GM18870 (cell line): ENCODE data around the gene GPBP1.
"Not testable (repeated sequence)": the region's sequence is repeated elsewhere in the genome, so short reads cannot be mapped to it uniquely, and the experiment has no call there.

Experiments used
- ATAC-seq: cut with Tn5 transposase; IDR thresholded peaks from one replicate; pipeline ENCODE4 v1.9.1; 2021; ENCODE audit warnings: moderate library complexity; ENCODE audit not compliant: unreplicated experiment

Gene GPBP1, protein sequence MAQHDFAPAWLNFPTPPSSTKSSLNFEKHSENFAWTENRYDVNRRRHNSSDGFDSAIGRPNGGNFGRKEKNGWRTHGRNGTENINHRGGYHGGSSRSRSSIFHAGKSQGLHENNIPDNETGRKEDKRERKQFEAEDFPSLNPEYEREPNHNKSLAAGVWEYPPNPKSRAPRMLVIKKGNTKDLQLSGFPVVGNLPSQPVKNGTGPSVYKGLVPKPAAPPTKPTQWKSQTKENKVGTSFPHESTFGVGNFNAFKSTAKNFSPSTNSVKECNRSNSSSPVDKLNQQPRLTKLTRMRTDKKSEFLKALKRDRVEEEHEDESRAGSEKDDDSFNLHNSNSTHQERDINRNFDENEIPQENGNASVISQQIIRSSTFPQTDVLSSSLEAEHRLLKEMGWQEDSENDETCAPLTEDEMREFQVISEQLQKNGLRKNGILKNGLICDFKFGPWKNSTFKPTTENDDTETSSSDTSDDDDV

DNA sequence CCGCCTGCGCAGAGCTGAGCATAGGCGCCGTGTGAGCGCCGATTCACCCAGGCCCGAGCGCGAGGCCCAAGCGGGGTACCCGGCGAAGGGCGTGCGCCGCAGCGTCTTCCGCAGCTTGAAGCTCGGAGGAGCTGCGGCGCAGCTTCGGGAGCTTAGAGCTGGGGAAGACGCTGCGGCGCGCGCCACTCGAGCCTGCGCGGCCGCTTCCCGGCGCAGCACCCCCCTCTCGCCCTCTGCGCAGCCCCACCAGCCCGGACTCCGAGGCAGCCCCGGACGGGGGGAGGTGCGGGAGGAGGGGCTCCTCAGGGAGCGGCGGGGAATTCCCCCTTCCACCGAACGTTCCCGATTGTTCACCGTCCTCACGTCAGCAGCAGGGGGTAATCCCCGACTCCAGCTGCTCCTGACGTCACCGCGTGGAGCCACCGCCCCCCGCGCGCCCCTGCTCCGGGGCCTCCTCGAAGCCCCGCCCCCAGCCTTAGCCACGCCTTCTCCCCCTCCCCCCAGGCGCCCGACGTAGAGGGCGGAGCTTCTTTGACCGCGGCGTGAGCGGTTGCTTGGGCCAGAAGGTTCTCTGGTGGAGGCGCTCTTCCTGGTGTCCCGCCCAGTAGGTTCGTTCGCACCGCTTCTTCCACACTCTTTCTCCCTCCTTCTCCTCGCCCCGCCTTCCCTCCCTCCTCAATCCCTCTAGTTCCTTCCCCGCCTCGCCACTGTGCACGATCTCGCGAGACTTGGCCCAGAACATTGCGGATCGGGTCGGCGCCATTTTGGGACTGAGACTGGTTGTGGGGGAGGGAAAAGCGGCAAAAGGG lies at the start of gene GPBP1:
Gene GPBP1, plus strand, starts transcription at position 741 of the 809 bp plus-strand sequence. CDS start 40,072 bp downstream, outside the sequence.
- peak; percentile 73 for ATAC-seq

DNA sequence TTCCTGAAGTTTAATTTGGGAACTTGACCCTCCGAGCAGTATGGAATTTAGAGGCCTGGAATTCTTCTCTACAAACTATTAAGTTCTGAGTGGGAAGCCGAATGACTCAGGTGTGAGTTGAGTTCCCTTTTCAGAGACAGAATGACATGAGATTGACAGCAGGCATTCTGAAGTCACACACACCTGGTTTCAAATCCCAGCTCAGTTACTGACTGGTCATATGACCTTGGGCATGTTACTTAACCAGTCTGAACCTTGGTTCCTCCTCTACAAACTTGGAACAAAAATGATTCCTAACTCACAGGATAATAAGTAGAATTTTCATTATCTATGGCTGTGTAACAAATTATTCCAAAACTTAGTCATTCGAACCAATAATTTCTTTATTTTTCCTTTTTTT lies 45.5 kb upstream of the GPBP1 start:
- ATAC-seq = no peak

DNA sequence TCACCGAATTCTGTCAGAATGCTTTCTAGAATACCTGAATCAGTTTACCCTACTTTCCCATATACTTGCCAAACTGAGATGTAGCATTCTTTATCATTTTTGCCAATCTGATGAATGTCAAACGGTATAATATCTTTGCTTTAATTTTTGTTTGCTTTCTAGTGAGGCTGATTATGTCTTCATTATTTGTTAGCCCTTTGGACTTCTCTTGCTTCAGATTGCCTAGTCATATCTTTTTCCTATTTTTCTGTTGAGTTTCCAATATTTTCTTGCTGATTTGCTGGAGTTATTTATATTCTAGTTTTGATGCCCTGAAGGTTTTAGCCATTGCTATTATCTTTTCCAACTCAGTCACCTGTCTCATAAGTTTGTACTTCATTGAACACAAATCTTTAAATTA lies 40.3 kb upstream of the GPBP1 start:
- no peak for ATAC-seq

DNA sequence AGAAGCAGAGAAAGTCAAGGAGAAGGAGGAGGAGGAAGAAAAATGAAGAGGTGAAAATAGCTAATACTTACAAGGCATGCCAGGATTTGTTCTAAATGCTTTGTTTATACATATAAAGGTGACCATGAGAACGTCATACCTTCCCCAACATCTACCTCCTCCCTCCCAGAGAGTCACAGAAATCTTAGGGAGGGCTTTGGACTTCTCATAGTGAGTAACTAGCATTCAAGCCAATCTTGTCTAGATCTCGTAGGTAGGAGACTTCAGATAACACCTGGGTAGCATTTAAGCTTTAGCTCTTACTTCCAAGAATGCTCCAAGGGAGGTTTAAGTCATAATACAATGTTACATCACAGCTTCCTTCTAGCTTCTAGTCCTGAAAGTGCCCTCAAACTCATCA lies 36.5 kb upstream of the GPBP1 start:
- ATAC-seq = no peak

DNA sequence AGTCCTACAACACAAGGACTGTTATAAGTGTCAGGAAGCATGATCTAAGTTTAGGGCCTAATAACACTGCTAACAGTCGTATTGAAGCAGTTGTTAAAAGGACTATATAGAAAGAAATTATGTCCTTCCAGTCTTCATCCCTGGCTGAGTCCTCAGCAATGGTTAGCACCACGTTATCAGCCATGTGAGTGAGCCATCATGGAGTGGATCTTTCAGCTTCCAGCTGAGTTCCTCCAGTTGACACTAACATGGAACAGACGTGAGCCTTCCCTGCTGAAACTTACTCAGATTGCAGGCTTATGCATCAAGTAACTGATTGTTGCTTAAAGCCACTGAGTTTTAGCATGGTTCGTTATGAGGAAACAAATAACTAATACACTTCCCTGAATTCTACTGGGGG lies 21.5 kb upstream of the GPBP1 start:
- ATAC-seq = no peak

DNA sequence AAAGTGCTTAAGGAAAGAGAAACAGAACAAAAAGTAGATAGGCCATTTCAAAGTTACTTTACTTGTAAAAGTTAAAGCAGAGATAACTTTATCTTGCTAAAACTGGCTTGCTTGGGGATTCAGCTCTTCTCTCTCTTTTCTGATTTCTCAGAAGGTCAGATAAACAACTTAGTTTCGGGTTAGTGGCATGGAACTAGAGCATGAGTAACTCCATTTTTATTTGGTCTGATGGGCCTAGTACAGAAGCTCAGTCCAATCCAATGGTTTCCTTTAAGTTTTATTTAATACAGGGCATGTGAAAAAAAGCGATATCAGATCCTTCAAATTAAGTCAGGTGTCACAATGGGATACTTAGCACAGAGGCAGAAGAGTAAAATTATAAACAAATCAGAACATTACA lies 18.8 kb upstream of the GPBP1 start:
- no peak for ATAC-seq

DNA sequence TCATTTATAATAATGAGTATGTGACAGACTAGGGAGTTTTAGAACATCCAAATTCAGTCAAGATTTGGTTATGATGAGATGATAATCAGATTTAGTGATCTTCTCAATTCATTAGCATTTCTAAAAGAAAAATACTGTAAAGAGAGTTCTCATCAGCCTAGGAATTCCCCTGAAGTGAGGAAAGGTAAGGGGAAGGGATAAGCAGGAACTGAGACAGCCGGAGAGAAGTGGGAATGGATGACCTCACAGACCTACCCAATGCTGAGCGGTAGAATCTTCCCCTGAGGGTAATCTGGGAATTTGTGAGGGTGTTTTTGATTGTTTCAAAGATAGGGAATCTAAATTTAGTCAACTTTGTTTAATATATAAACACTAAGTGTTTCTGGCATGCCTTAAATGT lies 16.7 kb upstream of the GPBP1 start:
- ATAC-seq = no peak

DNA sequence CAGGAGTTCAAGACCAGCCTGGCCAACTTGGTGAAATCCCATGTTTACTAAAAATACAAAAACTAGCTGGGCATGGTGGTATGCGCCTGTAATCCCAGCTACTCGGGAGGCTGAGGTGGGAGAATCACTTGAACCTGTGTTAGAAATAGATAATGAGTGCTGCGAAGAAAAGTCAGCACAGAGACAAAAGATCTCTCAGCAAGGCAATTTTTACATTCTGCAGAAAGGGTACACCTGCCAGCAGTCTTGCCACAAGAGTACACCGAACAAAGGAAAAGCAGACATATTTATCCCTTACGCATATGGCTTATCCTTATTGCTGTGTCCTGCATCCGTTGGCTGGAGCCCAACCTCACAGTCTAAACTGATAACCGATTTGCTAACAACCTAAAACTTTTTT lies 16.2 kb upstream of the GPBP1 start:
- no peak for ATAC-seq

DNA sequence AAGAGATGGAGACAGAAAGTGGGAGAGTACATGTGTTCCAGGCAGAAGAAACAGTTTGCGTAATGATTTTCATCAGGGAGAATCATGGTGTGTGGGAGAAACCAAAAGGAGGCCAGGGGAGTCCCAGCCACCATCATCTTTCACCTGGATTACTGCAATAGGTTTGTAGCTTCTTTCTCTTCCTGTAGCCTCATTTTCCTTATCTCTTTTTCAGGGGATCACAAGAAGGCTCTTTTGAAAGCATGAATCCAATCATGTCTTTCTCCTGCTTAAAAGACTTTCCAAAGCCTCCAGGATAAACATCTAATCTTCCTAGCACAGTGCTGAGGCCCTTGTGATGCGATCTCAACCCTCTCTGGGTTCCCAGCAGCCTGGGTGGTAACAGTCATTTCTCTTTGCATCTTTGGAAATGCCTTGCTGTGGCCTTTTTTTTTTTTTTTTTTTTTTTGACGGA lies 10.3 kb upstream of the GPBP1 start:
- ATAC-seq = no peak

DNA sequence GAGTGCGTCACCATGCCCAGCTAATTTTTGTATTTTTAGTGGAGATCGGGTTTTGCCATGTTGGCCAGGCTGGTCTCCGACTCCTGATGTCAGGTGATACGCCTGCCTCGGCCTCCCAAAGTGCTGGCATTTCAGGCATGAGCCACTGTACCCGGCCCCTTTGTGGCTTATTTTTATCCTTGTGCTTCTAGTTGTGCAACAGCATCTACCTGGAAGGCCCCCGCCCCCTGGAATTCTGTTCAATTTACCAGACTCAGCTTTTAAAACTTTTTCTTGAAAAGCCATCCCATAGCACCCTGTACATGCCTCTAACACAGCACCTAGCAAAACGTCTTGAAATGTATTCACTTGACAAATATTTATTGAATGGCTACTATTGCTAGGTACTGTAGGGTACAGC lies 9.7 kb upstream of the GPBP1 start:
- no peak for ATAC-seq

DNA sequence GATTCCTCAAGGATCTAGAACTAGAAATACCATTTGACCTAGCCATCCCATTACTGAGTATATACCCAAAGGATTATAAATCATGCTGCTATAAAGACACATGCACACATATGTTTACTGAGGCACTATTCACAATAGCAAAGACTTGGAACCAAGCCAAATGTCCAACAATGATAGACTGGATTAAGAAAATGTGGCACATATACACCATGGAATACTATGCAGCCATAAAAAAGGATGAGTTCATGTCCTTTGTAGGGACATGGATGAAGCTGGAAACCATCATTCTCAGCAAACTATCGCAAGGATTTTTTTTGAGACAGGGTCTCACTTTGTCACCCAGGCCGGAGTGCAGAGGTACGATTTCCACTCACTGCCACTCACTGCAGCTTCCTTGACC lies 8.7 kb upstream of the GPBP1 start:
- ATAC-seq = not testable (repeated sequence)

DNA sequence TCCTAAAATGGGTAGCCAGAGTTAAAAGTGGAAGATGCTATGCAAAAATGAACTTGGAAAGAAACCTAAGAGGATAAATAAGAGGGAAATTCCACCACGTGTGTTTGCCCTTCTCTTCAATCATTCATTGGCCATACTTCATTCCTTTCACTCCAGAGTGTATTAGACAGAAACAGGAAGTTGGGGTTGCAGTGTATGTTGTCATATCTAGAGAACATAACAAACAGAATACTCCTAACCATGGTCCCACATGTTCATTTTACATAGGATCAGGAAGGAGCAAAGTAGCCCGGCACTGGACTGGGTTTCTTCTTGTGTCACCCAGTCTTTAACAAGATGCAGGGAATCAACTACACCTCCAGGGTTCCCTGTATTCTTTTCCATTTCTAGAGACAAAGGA lies 7.6 kb upstream of the GPBP1 start:
- ATAC-seq = peak; percentile 70

DNA sequence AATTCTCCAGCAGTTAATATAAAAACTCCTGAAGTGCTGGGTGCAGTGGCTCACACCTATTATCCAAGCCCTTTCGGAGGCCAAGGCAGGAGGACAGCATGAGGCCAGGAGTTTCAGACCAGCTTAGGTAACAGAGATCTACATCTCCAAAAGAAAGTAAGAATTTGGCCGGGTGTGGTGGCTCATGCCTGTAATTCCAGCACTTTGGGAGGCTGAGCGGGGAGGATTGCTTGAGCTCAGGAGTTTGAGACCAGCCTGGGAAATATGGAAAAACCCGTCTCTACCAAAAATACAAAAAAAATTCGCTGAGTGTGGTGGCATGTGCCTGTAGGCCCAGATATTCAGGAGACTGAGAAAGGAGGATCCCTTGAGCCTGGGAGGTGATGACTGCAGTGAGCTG lies 6.7 kb upstream of the GPBP1 start:
- ATAC-seq = no peak

DNA sequence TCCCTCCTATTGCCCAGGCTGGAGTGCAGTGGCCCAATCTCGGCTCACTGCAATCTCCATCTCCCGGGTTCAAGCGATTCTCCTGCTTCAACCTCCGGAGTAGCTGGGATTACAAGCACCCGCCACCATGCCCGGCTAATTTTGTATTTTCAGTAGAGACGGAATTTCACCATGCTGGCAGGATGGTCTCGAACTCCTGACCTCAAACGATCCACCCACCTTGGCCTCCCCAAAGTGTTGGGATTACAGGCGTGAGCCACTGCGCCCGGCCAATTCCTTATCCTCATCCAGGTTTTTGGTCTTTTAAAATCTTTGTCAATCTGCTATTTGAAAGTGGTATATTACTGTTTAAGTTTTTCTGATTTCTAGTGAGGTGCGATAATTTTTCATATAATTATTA lies 3.7 kb upstream of the GPBP1 start:
- not testable (repeated sequence) for ATAC-seq

DNA sequence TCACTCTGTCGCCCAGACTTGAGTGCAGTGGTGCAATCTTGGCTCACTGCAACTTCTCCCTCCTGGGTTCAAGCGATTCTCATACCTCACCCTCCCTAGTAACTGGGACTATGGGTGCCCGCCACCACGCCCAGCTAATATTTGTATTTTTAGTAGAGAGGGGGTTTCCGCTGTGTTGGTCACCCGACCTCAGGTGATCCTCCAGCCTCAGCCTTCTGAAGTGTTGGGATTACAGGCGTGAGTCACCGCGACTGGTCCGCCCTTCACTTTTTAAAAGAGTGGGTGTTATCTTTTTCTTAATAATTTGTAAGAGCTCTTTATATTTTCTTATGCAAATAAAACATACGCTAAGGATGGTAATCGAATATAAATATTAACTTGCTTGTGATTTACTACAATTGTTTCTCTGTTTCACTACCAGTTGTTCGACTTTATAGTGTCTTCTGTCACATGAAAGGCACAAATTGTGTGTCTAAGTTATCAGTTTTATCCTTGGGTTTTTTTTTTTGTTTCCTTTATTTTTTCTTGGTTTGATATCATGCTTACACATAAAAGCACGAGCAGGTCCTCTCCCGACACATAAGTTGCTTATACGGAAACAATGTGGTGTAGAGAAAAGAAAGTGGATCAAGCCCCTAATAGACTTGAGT lies 1.9 kb upstream of the GPBP1 start:
- no peak for ATAC-seq

DNA sequence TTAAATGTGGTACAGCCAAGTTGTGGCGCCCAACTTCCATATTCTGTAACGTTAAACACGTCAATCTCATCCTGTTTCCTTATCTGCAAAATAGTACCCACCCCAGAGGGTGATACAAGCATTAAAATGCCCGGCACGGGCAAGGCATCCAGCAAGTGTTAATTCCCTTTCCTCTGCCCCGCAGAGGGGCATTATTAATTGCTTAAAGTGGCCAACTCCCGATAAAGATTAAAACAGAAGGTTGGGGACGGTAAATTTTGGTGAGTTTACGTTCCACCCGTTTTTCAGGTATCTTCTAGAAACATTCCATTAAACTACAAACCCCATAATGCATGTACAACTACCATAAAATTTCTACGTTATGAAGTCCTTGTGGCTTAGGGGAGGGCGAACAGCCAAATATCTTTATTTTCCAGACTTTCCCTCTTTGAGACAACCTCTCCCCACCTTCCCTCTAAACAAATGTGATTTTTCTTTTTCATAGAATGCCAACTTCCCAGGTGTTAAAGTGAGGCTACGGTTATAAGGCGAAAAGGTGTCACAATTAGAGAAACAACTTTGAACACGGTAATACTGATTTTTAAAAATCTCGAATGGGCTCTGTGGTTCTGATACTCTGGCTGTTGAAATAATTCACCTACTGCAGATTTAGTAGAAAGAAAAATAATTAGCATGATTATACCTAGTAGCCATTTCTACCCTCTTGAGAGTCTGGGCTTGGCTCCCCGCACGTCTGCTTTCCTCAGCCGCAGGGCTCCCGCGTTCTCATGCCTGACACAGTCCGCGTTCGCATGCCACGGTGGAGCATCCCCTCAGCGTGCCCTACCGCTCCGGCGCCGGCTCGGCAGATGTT lies 1.2 kb upstream of the GPBP1 start:
- ATAC-seq = peak; percentile 24

DNA sequence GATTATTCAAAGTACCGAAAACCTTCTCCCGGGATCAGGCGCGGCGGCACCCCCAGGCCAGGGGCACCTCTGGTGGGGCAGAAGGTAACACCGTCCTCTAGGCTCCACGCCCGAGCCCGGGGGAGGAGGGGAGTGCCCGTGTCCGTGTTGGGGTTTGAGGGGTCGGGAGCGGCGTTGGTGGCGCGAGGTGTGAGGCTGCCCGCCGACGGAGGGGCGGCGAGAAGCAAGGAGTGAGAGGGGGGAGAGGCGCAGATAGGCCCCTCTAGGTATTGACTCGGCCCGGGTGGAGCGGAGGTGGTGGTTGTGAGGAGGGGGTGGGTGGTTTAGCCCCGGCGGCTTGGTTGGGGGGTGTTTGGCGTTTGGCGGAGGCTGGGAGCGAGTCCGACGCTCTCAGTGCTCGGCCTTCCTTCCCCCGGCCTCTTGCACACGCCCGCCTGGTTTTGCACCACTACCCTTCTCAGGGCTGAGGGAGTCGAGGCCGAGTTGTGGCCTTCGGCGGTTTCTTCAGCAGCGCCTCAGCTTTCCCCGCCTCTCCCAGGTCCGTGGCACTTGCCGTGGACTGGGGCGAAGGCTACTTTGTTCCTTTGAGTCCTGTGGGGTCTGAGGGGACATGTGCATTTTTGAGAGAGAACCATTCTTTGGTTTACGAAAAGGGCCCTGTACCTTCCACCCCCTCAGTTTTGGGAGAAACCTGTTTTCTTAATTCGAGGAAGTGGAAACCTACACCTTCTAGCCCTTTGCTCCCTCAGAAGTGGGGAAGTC lies 450 bp downstream of the GPBP1 start:
- no peak for ATAC-seq

DNA sequence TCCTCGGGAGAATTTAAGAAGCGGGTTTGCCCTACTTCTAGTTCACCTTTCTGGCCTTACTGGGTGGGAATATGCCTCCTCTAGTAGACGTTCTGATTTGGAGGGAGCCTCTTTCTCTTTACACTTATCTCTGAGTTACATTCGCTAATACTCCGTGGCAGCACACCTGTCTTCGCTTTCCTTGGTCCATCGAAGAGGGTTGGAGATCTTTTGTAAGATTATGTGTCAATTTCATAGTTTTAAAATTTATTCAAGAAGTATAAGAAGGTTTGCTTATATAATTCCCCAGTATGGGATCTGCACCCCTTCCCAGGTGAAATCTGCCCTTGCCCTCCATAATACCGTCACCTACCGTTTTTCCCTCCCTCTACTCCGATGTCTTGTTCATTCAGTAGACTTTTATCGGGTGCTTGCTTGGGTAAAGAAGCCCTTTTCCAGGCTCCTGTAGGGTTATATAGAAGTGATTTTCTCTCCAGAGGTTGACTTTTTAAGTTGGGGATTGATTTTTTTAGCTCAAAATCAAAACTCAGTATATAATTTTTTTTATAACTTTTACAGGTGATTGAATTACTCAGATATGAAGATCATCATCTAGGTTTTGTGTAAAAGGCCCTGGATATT lies 1.1 kb downstream of the GPBP1 start:
- ATAC-seq = no peak

DNA sequence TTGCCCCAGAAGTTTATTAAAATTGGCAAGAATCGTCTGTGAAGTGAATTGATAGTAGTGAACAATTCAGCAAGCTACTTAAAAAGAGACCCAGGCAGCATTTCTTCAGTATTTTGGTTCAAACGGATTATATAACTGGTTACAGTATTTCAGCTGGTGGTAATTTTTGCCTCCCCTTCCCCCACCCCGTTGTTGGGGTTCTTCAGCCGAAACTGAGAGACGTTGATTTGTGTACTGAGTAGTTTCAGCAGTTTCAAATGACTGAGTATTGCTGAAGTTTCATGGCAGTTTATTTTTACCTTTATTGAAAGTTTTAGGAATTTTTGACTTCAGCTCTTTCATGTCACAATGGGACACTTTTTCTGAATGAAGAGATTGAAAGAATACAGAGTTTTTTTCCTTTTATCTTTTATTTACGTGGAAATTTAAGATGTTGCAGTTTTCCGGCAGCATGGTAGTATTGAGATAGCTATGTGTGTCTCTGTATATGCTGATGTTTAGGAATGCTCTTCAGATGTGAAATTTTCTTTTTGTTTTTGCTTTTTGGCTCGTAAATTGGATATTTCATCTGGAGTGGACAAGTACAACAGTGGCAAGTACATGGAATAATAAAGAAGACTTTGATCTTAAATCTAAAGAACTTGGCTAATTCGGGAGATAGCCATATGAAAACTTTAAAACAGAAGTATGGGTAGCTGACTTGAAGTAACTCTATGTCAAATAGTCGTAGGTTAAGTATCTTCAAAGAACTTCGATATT lies 1.9 kb downstream of the GPBP1 start:
- no peak for ATAC-seq
